Astrocyte of the spinal cord (primary cell): ENCODE data around the gene ME3.
"Not testable (repeated sequence)": the region's sequence is repeated elsewhere in the genome, so short reads cannot be mapped to it uniquely, and the experiment has no call there.

Source experiments
- DNase-seq: peaks from one replicate; pipeline ENCODE4 v3.0.0; 2011; ENCODE audit warnings: low read depth, low spot score
- H3K4me3 ChIP-seq: 2 replicates; pipeline ENCODE4 v1.5.1; 2011; ENCODE audit warnings: low read depth, mild to moderate bottlenecking, low read length, moderate library complexity
- in situ Hi-C: cut with HindIII; loops from 2 replicates; pipeline ENCODE4 v1.10.0; 2017; ENCODE audit warnings: low sequenced_read_pairs
- TF ChIP-seq, protein P1 (sequence below): IDR thresholded peaks from 2 replicates; pipeline ENCODE4 v1.5.1; 2012; ENCODE audit warnings: low read depth, mild to moderate bottlenecking, low read length, inconsistent platforms

Gene ME3

GRCh38 chr11:86553265-86553664 is 119.2 kb downstream of the ME3 start:
- no peak overlapping the region for H3K4me3 ChIP-seq
- DNase-seq: no peak
- TF ChIP-seq, protein P1, sequence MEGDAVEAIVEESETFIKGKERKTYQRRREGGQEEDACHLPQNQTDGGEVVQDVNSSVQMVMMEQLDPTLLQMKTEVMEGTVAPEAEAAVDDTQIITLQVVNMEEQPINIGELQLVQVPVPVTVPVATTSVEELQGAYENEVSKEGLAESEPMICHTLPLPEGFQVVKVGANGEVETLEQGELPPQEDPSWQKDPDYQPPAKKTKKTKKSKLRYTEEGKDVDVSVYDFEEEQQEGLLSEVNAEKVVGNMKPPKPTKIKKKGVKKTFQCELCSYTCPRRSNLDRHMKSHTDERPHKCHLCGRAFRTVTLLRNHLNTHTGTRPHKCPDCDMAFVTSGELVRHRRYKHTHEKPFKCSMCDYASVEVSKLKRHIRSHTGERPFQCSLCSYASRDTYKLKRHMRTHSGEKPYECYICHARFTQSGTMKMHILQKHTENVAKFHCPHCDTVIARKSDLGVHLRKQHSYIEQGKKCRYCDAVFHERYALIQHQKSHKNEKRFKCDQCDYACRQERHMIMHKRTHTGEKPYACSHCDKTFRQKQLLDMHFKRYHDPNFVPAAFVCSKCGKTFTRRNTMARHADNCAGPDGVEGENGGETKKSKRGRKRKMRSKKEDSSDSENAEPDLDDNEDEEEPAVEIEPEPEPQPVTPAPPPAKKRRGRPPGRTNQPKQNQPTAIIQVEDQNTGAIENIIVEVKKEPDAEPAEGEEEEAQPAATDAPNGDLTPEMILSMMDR: no peak
- in situ Hi-C loops: no loop called here

- in situ Hi-C loops: no loop called here
- no peak overlapping the region for H3K4me3 ChIP-seq
- TF ChIP-seq, protein P1: no peak
- peak; percentile 93 for DNase-seq
These were observed 120.9 kb downstream of the ME3 start for GRCh38 chr11:86551288-86552092.

- TF ChIP-seq, protein P1: no peak
- in situ Hi-C loops: no loop called here
- DNase-seq: no peak
These were observed 121.7 kb downstream of the ME3 start for GRCh38 chr11:86550757-86551156.

GRCh38 chr11:86548271-86548917 is 124.0 kb downstream of the ME3 start:
- in situ Hi-C loops: no loop called here
- no peak overlapping the region for H3K4me3 ChIP-seq
- peak; percentile 41 for DNase-seq
- TF ChIP-seq, protein P1: no peak

More at GRCh38 chr11:86550757-86551156, 121.7 kb downstream of the ME3 start:
- H3K4me3 ChIP-seq: no peak overlapping the region

DNA sequence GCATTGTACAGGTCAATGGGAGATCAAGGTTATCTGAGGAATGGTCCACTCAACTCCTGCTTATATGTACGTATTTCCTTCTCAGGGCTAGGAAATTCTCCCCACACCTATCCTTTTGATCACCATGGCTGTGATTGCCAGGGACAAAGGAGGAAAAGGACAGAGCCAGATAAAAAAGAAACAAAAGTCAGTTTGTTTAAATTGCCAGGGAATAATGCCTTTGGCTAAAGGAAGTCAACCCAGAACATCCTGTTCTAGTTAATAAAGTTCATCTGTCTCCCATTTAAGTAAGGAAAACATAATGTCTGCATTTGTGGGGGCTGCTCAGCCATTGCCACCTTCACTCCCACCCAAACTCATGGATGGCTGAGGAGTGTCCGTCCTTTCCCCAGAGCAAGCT is 124.7 kb downstream of the ME3 start:
- TF ChIP-seq, protein P1: no peak
- in situ Hi-C loops: no loop called here
- no peak for DNase-seq
- H3K4me3 ChIP-seq: no peak overlapping the region

DNA sequence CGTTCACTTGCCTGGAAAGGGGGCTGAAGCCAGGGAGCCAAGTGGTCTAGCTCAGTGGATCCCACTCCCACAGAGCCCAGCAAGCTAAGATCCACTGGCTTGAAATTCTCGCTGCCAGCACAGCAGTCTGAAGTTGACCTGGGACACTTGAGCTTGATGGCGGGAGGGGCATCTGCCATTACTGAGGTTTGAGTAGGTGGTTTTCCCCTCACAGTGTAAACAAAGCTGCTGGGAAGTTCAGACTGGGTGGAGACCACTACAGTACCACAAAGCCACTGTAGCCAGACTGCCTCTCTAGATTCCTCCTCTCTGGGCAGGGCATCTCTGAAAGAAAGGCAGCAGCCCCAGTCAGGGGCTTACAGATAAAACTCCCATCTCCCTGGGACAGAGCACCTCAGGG is 131.1 kb downstream of the ME3 start:
- in situ Hi-C loops, H3K4me3 ChIP-seq, DNase-seq: not testable (repeated sequence)

DNA sequence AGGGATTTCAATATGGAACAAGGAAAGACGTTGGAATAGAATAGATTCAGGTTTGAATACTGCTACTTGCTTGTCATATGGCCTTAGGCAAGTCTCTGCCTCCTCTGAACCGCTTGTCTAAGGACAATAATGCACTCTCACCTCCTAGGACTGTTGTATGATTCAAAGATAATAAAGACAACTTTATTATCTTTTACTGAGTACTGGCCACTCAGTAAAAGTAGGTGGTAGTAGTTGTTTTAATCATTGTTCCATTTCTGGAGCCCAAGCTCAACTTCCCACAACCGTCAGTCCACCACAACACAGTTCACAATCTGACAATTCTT is 134.2 kb downstream of the ME3 start:
- no peak overlapping the region for H3K4me3 ChIP-seq
- TF ChIP-seq, protein P1: no peak
- in situ Hi-C loops: no loop called here
- no peak for DNase-seq
